HS-5 (cell line): Measurements from ENCODE around the gene MAST2.
"Not testable (repeated sequence)": the region's sequence is repeated elsewhere in the genome, so short reads cannot be mapped to it uniquely, and the experiment has no call there.

Experiments used
- DNase-seq: peaks from one replicate; pipeline ENCODE4 v3.0.0-alpha.2; 2012; ENCODE audit warnings: low read depth

MAST2 gene

DNA sequence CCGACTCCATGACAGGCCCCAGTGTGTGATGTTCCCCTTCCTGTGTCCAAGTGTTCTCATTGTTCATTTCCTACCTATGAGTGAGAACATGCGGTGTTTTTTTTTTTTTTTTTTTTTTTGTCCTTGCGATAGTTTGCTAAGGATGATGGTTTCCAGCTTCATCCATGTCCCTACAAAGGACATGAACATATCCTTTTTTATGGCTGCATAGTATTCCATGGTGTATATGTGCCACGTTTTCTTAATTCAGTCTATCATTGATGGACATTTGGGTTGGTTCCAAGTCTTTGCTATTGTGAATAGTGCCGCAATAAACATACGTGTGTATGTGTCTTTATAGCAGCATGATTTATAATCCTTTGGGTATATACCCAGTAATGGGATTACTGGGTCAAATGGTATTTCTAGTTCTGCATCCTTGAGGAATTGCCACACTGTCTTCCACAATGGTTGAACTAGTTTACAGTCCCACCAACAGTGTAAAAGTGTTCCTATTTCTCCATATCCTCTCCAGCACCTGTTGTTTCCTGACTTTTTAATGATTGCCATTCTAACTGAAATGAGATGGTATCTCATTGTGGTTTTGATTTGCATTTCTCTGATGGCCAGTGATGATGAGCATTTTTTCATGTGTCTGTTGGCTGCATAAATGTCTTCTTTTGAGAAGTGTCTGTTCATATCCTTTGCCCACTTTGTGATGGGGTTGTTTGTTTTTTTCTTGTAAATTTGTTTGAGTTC lies 54.5 kb downstream of the MAST2 start:
- not testable (repeated sequence) for DNase-seq

DNA sequence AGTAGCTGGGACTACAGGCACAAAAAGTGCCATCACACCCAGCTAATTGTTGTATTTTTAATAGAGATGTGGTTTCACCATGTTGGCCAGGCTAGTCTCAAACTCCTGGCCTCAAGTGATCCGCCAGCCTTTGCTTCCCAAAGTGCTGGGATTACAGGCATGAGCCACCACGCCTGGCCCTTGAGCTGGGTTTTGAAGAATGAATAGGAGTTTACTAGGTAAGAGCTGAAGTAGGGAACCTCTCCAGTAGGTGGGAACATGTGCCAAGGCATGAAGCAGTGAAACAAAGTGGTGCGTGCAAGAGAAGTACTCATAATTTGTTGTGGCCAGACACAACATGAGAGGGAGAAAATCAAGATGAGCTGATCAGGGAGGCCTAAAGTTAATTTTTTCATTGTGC lies 55.8 kb downstream of the MAST2 start:
- DNase-seq: no peak

DNA sequence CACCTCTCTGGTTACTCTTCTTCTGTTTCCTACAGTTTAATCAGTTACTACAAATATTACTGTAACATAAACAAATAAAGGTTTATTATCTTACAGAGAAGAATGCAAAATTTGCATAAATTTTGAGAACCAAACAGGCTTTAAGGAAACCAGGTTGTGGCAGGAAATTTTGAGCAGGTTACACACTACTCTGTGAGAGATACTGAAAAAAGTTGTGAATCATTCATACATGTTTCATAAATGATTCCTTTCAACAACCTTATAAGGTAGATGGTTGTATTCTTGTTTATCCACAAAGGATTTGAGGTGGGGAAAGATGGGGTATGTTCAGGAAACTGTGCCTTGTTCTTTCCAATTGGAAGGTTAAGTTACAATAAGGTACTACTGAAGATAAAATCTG lies 58.6 kb downstream of the MAST2 start:
- DNase-seq: no peak

DNA sequence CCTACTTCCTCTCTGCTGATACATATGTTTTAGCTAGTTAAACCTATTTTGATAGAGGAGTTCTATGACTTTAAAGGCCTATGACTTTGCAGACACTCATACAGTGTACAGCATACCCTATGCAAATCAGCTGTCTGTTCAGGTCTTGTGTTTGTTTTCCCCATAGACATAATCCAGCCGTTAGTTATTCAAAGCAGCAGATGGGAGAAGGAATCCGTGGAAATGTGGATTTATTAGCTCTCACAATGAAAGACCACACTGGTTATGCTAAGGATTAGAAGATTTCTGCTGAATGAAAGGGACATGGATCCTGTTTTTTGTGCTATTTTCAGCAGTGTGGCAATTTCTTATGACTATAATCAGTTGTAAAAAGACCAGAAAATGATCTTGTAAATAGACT lies 59.8 kb downstream of the MAST2 start:
- DNase-seq: no peak

DNA sequence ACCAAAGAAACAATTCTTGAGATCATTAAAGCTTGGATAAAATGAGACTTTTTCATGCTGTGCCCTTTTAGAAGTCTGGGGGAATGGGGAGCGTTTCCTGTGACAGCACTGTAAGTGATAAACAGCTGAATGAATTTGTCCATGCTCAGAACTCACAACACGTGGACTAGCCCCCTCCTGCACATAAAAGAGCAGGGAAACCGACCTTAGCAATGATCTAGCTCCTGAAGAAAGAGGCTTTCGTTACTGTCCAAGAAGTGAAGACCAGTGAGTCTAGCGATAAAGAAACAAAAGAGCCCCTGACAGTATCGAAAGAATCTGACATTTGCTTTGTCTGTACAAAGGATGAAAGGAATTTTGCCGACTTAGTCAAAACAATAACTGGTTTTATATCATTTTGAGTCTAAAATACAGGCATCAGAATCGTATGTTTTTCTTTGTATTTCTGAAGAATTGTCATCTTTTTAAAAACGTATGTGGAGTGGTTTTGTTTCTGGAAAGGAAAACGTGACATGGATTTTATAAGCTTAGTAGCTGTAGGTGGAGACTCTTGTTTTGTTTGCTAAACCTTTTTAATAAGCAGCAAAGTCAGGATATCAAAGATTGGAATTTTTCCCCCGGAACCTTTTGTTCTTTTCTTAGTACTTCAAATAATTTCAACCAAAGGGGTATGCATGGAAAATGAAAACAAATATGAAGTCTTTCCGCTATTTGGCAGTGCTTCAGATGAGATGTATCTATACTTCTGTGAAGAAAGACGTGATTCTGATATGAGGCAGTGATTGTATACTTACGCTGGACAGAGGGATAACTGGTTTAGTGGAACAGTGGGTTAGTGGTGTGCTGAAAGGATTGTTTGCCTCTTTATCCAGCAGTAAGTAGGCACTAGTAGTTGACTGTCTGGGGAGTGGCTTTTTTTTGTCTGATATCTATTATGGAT lies 61.0 kb downstream of the MAST2 start:
- no peak for DNase-seq

DNA sequence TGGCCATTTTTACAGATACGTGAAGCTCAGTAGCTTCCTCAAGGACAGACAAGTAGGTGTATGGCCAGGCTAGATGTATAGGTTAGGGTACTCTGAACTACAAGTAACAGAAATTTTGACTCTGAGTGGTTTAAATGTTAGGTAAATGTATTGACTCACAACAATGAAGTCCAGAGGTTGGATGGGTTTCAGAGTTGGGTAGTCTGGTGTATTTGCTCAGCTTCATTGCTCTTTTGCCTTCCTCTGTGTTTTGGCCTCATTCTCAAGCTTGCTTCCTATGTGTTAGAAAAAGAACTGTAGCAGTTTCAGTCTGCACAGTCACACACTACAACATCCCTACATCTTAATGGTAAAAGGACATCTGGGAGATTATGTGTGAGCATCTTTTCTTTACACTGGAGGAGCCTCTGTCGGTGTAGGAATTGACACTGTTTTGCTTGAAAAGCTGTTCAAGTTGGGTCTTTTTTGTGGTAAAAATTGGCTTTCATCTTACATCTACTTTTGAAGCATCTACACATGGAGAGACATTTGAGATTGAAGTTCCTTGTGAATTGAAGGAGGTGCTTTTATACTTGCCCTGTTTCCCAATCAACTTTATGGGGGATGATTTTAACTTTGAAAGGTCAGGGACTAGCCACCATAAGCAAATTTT lies 64.4 kb downstream of the MAST2 start:
- no peak for DNase-seq

DNA sequence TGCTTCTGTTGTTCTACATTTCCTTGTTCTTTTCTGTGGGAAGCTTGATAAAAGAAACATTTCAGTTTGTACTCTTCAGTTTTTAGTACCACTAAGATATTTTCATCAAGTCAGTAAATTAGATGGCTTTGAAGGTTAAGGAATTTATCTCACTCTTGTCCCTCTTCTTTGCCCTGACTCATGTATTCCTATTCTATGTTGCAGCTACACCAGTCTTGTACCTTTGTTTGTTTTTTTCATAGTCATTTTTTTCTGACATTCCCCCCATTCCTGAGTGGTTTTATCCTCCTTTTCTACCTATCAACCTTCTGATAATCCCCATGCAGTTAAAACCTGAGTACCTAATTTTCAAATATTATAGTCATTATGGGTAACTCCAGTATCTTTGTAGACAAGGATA lies 65.4 kb downstream of the MAST2 start:
- no peak for DNase-seq

DNA sequence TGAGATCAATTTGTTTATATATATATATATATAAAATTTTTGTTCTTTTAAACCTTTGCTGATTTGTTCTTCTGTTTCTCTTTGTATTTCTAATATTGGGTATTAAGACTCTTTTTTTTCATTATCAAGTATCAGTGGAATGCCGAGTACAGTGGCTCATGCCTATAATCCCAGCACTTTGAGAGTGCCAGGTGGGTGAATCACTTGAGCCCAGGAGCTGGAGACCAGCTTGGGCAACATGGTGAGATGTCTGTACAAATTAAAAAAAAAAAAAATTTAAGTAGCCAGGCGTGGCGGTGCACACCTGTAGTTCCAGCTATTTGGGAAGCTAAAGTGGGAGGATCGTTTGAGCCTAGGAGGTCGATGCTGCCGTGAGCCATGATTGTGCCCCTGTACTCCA lies 67.1 kb downstream of the MAST2 start:
- no peak for DNase-seq

DNA sequence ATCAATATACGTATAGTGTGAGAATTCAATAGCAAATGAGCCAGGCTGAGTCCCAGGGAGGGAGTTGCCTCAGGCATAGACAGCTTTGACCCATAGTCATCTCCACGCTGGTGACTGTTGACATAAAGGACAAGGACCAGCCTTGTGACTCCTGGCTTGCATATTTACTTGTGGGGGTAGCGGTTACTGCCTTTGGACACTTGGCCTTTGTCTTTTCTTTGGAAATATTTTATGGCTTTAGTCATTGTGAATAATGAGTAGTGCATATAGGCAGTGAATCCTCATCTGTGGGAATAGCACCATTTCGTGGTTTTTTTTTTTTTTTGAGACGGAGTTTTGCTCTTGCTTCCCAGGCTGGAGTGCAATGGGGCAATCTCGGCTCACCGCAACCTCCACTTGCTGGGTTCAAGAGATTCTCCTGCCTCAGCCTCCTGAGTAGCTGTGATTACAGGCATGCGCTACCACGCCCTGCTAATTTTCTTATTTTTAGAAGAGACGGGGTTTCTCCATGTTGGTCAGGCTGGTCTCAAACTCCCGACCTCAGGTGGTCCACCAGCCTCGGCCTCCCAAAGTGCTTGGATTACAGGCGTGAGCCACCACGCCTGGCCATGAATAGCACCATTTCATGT lies 68.9 kb downstream of the MAST2 start:
- peak; percentile 74 for DNase-seq

DNA sequence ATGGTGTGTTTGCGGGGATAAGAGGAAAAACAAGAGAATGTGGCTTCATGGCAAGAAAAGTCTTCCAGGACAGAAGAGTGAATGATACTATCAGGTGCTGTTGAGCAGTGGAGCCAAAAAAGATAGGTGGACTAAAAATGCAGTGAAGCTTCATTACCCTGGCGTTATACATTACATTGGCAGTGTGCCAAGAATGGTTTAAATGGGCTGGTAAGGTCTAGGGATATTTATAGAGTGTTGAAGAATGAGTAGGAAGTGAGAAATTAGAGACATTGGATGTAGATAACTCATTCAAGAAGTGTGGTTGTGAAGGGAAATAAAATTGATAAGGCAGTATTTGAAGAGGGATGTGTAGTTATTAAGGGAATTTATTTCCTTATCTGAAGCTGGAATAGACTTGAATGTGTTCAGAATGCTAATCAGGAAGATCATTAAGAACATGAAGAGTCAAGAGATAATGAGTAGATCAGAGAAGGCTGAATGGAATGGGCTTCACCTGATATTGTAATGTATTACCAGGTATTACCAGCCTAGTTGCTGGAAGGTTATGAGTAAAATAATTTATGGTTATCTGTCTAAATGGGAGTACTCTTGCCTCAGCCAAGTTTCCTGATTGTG lies 72.7 kb downstream of the MAST2 start:
- DNase-seq: no peak

DNA sequence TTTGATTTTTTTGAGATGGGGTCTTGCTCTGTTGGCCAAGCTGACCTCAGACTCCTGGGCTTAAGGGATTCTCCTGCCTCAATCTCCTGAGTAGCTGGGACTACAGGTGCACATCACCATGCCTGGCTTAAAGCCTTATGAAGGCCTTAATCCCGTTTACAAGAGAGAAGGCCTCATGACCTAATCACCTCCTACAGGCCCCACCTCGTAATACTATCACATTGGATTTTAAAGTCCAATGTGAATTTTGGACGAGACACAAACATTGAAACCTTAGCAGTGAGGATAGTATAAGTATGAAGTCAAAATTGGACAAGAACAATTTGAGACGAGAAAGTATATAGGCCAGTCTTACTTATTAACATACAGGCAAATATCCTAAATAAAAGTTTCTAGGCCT lies 73.9 kb downstream of the MAST2 start:
- DNase-seq: no peak

DNA sequence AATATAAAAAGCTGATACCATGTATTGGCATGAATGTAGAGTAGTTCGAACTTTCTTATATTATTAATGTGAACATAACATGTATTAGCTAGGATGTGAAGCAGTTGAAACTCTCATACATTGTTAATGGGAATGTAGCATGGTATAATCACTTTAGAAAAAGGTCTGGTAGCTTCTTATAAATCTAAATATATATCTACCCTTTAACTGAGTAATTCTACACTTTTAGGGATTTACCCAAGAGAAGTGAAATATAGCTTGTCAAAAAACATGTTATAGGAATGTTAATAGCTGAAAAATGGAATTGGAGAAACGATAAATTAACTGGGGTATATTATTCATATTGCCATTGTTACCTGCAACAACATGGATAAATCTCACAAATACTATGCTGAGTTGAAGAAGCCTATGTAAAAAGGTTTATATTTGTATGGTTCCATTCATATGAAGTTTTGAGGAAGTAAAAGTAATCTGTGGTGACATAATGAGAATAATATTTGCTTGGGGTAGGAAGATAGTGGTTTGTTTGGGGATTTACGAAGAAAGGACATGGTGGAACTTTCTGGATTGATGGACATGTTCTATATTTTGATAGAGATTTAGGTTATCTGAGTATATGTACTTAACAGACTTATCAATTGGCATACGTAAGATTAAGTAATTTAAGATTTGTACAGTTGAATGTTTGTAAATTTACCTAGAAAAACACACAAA lies 76.6 kb downstream of the MAST2 start:
- DNase-seq: no peak

DNA sequence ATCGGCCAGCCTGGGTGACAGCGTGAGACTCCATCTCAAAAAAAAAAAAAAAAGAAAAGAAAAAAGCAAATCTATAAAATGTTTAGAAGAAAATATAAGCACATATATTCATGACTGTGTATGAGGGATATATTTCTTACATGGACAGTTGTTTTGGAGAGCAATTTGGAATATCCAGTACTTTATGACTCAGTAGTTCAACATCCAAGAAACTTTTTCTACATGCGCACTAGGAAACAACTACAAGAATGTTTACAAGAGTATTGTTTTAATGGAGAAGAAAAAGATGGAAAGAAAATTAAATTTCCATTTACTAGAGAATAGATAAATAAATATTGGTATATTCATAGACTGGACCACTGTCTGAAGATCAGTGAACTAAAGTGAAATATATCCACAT lies 77.5 kb downstream of the MAST2 start:
- no peak for DNase-seq

DNA sequence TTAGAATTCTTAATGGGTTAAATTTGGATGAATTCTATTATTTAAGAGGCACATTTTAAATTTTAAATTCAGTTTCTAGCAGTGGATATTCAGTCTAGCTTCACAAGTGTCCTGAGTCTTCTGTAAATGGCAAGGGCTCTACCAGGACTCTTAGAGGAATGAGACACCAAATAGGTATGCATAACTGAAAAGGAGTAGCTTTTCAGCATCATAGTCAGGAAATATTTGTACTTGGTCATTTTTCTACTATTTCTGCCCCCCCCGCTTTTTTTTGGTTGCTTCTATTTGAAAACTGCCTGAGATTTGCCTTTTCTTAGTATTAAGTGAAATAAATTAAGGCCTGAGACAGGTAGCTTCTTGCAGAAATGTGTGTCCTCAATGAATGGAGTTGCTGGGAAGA lies 80.2 kb downstream of the MAST2 start:
- DNase-seq: peak; percentile 20

DNA sequence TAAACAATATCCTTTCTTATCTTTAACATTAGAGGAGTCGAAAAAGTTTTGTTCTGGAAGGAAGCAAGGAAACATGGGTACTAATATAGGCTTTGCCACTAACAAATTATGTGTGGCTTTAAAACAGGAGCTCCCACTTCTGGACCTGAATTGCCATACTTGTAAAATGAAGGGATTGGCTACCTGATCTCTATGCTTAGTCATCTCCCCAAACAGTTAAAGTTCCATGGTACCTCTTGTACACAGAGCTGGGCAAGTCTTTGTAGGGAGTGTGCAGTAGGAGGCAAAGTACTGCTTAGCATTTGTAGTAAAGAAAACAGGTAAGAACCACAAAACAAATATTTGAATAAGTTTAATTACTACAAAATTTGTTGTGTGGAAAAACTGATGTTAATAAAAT lies 81.3 kb downstream of the MAST2 start:
- no peak for DNase-seq

DNA sequence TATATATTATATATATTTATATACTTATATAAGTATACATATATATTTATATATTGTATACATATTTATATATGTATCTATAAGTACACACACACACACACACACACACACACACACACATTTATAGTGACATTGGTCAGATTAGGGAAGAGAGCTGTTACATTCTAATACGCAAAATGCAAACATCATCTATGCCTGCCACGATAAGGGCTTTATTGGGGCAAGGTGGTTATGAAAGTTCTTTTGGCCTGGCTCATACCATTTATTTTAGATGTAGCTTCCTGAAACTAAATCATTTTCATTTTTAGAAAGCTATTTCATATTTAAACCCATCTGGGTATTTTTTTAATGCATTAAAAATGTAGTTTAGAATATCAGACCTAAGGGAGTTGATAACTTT lies 82.8 kb downstream of the MAST2 start:
- no peak for DNase-seq

DNA sequence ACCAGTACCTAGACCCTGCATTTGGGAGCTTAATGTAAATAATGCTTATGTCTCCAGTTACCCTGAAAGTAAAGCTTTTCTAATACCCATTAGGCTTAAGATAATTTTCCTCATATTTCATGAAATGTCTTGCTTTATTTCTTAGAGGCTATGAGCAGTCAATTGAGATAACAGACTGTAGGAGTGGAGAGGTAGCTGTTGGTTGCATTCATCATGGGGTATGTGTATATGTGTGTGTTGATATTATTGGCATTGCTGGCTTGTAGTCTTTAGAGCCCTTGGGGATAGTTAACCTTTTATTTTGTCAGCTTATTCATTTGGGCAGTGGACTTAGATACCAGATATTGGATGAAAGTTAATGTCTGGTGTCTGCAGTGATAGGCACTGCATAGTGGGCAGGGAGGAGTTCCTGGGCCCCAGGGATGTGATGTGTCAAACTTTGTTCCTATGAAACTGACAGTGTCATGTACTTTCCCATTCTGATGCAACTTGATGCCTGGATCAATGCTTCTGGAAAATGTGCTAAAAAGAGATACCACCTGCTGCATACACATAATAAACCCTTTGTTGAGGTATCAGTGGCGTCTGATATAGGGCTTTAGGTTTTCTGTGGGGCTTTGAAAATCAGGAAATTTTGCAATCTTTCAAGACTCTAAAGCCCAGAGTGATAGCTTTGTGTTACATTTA lies 83.9 kb downstream of the MAST2 start:
- no peak for DNase-seq

DNA sequence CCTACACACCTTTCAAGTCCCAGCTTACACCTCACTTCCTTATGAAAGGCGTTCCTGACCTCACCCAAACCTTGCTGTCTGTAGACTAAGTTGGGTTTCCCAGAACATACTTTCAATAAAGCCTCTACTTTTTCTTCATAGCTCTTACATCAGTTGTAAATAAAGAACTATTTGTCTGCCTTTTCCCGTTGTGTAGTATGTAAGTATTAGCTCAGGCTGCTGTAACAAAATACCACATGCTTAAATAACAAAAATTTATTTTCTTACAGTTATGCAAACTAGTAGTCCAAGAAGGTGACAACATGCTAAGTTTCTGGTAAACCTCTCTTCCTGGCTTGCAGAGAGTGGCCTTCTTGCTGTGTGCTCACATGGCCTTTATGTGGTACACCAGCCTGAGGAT lies 86.7 kb downstream of the MAST2 start:
- DNase-seq: no peak

DNA sequence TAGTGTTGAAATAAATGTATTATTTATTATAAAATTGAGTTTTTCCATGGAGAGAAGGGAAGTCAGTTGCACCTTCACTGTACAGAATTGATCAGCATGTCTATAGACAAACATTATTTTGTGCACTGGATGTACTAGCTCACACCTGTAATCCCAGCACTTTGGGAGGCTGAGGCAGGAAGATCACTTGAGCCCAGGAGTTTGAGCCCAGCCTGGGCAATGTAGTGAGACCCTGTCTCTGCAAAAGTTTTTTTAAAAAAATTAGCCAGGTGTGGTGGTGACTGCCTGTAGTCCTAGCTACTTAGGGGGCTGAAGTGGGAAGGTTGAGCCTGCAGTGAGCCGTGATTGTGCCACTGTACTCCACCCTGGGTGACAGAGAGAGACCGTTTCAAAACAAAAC lies 87.7 kb downstream of the MAST2 start:
- DNase-seq: no peak

DNA sequence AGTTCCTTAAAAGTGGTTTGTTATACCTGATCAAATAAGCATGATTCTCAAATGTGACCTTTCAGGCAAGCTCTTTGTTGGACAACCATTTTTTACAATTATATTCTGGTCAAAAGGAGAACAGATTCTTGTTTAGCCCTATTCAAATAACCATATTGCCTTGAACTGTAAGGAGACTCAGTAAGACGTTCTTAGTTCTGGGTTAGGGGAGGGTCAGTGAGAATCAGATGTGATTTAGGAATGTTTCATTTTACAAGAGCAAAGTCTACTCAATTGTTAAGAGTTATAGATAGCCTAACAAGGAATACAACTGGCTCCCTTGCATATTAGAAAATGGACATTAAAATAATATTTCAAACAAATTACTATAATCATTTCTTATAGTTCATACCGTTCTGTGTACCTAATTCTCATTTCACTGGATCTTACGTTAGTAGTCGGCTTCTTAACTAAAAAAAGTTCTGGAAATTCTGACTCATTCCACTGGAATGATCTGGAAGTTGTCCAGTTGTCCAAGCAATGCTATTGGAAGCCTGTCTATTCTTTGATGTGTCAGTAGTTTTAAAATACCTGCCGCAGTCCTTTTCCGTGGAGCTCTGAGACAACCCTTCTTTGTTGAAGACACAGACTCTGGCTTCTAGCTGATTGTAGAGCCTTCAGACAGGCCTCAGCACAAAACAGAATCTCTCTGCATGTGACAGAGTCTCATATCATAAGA lies 88.8 kb downstream of the MAST2 start:
- peak; percentile 91 for DNase-seq
